Gastrocnemius medialis (tissue), 4 donors: ENCODE results near the gene GRPEL2.

Experiments
- CTCF ChIP-seq, 5 experiments: fragments of 450-650 bp in 3 of 5; fragments of 200-600 bp in 2 of 5; sonication (generic) in 2 of 5; IDR thresholded peaks in 4 of 5; conservative IDR thresholded peaks in 1 of 5; 1 replicate in 4 of 5; 2 replicates in 1 of 5; pipeline ENCODE4 v1.5.1; 2016 to 2019; ENCODE audit warnings: antibody characterized with exemption in 5 of 5, mild to moderate bottlenecking in 3 of 5, moderate library complexity in 3 of 5
- POLR2A ChIP-seq, 2 donors: fragments of 450-650 bp; IDR thresholded peaks; one replicate each; pipeline ENCODE4 v1.6.1; 2017; ENCODE audit warnings: antibody characterized with exemption in 2 of 2, mild to moderate bottlenecking in 2 of 2, moderate library complexity in 2 of 2

GRCh38 chr5:149349382-149349781 is 4.1 kb downstream of the GRPEL2 start:
- no peak for TF ChIP-seq CTCF (IDR thresholded peaks at IDR 0.05 in 4 of 5, conservative IDR thresholded peaks at IDR 0.05 in 1 of 5)
- no peak for TF ChIP-seq POLR2A (IDR thresholded peaks at IDR 0.05)
